NCI-H2196 (cell line): Measurements from ENCODE around the gene TNFRSF19.
"Not testable (repeated sequence)": the region's sequence is repeated elsewhere in the genome, so short reads cannot be mapped to it uniquely, and the experiment has no call there.

Source experiments
- DNase-seq: peaks from one replicate; lab custom pipeline; 2025; ENCODE audit not compliant: unreplicated experiment; lab: John Stamatoyannopoulos, UW

TNFRSF19 gene, protein sequence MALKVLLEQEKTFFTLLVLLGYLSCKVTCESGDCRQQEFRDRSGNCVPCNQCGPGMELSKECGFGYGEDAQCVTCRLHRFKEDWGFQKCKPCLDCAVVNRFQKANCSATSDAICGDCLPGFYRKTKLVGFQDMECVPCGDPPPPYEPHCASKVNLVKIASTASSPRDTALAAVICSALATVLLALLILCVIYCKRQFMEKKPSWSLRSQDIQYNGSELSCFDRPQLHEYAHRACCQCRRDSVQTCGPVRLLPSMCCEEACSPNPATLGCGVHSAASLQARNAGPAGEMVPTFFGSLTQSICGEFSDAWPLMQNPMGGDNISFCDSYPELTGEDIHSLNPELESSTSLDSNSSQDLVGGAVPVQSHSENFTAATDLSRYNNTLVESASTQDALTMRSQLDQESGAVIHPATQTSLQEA

DNA sequence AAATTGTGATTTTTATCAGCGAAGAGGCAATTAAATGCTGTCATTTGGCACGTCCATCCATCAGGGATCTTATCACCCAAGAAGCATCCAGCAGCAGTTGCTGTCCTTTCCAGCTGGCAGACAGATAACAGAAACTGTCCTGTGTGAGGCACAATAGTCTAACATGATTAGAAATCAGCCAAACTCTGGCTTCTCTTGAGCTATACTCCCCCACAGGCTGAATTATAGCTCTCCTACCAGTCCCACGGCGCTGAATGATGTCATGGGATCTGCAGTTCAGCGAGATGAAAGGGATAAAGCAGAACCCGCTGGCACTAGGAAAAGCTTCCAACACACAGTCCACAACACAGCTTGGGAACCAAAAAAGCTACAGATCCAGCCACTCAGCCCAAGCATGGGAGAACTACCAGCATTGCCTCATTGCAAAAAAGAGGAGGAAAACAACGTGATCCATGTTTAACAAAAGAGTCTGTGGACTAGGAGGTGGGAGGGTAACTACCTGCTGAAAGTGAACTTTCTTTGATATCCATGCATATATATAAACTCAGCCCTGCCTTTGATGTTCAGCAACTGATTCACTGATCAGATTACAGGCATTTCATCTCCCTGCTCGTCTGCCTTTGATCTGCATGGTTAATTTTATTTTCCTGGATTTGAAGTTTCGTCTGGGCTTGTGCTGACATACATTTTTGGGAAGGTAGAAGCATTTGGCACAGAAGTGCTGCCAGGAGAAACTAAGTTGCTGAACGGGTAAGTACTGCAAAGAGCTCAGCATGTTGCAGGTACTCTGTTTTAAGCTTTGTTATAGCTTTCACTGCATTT, at the start of gene TNFRSF19:
TNFRSF19 (plus strand) TSS at position 314 of the 822 bp plus-strand sequence. CDS start 19,772 bp downstream, outside the sequence.
- peak; percentile 10 for DNase-seq

DNA sequence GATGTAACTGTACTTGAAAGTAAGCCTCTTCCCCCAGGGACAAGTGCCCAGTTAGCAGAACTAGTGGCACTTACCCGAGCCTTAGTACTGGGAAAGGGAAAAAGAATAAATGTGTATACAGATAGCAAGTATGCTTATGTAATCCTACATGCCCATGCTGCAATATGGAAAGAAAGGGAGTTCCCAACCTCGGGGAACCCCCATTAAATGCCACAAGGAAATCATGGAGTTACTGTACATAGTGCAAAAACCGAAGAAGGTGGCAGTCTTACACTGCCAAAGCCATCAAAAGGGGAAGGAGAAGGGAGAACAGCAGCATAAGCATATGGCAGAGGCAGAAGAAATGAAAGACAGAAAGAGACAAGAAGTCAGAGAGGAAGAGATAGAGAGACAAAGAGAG, 40.3 kb upstream of the TNFRSF19 start:
- DNase-seq, result not testable (repeated sequence)

DNA sequence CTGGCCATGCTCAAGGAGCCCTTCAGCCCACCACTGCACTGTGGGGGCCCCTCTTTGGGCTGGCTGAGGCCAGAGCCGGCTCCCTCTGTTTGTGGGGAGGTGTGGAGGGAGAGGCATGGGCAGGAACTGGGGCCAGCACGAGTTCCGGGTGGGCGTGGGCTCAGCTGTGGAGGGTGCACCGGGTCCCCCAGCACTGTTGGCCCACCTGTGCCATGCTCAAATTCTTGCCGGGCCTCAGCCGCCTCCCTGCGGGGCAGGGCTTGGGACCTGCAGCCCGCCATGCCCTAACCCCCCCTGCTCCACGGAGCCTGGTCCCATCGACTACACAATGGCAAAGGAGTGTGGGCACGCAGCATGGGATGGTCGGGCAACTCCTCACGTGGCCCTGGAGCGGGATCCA, 38.8 kb upstream of the TNFRSF19 start:
- DNase-seq, result no peak

DNA sequence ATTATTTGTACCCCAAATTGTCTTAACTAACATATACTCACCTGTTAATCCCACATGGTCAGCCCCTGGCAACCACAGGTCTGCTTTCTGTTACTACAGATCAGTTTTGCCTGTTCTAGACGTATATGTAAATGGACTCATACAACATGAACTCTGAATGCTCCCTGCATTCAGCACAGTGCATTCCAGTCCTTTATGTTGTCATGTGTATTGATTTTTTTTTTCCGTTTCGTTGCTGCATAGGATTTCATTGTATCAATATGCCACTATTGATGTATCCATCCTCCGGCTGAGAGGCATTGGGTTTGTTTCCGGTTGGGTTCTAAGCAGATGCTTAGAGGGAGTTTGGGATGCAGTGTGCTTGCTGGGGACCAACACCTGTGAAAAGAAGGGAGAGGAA, 36.1 kb upstream of the TNFRSF19 start:
- DNase-seq, result no peak

DNA sequence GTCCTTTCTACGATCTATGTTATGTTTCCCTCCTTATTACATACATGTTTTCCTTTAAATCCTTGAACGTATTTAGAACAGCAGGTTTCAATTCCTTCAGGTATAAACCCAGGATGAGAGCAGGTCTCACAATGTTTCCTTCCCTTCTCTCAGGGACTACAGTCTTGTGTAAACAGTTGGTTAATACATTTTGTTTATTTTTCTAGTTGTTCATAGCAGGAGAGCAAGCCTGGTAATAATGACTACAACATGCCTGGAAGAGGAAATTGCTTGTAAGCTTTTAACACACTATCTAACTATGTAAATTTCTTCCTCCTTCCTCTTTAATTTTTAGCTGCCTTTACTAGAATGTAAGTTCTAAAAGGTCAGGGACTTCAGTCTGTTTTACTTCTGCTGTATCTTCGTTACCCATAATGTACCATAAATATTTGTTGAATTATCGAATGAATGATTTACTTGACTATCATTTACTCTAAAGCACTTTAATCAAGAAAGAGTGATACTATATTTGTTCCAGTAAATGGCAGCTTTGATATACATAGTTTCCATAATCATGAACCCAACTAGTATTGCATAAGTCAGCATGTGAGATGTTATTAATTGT, 28.9 kb upstream of the TNFRSF19 start:
- no peak for DNase-seq

DNA sequence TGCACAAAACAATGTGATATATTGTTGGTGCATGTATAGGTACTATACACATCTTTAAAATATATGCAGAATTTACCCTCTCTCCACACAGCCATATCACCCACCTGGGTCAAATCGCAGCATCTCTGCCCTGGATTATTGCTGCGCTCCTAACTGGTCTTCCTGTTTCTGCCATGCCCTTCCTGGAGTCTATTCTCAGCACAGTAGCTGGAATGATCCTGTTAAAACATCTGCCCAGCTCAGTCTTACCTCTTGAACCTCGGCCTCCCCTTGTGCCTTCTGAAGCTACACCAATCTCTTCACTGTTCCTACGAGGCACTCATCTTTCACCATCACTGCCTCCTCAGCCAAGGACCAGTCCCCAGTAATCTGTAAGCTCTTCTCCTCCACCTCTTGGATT, 25.5 kb upstream of the TNFRSF19 start:
- no peak for DNase-seq

DNA sequence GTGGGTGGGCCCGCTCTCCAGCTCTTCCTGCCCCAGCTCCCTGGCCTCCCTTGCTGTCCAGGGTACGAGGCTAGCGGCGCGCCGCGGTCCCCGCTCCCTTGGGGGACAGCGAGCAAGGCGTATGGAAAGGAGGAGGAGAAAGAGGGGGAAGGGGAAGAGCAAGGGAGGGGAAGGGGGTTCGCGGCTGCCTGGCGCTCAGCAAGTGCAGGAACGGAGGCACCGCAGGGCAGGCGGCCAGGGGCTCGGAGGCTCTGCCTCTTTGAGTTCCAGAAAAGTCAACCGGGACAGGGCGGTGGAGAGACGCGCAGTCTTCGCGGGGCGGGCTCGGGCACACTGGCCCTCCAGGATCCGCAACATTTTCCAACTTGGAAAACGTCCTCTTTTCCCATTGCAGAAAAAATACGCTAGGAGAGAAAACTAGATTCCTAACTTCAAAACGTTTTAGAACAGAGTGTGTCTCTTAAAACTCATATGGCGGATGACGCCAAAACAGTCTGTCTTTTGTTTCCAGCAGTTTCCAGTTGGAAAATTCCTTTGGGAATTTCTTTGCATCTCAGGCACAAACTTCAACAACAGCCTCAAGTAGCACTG, 23.1 kb upstream of the TNFRSF19 start:
- DNase-seq, result no peak

DNA sequence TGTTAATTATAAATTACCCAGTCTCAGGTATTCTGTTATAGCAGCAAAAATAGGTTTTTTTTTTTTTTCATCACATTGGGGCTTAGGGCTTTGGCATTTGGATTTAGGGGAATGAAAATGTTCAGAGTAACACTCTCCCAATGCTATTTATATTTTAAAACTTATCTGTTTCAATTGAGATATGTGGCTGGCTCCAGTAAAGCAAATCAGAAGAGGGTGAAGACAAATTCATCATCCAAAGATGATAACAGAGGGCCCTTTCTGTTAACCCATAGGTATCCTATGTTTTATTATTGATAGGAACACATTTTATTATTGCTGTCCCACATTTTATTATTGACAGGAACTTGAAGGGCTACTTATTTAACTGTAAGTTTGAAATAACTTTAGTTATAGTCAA, 20.5 kb upstream of the TNFRSF19 start:
- DNase-seq, result no peak

DNA sequence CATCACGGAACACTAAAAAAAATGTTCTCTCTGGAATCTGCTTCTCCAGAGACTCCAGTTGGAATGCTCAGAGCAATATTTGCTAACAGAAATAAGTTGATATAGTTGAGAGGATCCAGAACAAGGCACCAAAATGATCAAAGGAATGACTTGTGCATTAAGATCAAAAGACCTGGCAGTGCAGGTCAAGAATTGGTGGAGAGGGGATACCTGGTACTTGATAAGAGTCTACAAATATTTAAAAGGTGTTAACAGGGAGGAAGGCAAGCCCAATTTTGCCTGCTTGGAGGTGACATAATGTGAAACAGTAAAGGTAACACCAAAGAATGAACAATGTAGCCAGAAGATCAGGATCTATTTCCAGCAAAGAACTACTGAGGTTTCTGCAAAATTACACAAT, 20.0 kb upstream of the TNFRSF19 start:
- no peak for DNase-seq

DNA sequence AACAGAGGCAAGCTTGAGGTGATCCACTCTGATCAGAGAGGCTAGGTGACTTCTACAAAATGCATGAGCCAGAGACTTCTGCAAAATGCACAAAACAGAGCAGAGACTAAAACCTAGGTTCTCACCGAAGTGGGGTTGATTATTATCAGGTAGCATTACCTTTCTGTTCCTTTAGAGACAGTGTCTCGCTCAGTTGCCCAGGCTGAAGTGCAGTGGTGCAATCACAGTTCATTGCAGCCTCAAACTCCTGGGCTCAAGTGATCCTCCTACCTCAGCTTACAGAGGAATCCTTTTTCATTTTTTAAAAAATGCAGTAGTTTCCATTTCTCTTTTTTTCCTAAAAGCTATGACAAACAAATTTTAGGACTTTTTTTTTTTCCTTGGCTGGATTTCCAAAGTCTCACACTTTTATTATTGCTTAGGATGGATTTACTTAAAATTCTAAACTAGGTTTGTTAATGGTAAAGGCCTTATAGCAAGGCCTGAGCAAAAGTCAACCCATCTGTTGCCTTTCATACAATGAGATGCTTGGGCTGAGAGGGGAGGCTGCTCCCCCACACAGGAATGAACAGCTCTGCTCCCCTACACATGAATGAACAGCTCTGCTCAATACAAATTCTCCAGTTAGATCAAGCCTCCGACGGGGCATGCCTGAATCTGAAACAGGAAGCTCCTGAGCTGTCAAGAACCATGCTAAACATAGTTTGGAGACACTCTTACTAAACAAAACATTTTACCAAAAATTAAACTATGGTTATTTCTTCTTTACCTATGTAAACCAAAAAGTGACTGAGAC, 18.8 kb upstream of the TNFRSF19 start:
- DNase-seq, result no peak

DNA sequence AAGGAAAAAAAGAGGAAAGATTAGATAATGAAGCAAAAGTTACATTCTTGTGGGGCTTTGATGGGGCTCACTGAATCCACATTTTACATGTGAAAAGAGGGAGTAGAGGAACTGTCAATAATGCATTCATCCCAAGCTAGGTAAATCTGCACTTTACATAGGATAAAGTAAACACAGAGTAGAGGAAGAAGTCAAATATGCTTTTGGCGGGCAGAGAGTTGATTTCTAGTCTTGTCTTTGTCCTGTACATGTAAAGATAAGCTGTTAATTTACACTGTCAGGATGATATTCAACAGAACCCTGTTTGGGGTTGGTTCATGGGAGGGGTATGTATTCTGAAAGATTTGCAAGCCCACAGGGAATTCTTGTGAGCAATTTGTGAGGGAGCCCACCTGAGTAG, 18.0 kb upstream of the TNFRSF19 start:
- no peak for DNase-seq

DNA sequence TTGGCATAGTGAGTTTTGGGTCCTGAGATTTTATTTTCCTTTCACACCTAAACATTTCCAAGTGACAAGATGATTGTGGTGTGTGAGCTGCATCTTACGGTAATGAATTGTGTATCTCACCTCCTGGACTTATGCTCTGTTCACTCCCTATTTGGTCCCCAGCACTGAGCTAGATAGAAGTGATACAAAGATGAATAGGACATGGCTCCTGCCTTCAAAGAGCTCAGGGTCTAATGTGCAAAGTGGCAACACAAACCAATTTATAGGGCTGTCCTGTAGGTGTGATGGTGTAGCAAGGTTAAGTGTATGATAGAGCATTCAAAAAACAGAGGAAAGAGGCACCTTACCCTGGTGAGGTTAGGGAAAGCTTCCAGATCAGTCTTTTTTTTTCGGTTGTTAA, 17.6 kb upstream of the TNFRSF19 start:
- no peak for DNase-seq

DNA sequence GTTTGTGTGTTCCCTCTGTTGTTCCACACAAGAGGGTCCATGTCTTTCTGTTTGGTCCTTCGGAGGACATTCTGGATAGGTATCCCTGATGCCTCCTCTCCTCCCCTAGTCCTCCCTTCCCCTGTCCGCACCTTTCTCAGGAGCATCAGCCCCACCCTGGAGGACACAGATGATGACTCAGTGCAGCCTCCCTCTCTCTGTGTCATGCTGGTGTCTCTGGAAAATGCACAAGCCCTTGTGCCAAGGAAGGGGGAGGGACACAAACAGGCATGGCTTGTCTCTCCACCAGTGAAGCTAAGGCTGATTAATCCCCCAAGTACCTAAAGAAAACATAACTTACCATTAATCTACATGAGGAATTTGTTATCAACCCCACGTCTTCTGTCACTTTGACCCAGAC, 16.2 kb upstream of the TNFRSF19 start:
- DNase-seq, result no peak

DNA sequence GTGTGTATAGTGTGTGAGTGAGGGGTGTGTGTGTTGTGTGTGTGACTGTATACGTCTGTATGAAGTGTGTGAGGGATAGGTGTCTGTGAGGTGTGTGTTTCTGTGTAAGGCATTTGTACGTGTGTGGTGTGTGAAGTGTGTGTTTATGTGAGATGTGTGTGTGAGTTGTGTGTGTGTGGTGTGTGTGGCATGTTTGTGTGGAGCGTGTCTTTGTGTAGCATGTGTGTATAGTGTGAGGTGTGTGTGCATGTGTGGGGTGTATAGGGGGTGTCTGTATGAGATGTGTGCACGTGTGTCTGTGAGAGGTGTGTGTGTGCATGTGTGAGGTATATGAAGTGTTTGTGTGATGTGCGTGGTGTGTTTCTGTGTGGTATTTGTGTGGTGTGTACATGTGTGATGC, 13.2 kb upstream of the TNFRSF19 start:
- DNase-seq, result no peak

DNA sequence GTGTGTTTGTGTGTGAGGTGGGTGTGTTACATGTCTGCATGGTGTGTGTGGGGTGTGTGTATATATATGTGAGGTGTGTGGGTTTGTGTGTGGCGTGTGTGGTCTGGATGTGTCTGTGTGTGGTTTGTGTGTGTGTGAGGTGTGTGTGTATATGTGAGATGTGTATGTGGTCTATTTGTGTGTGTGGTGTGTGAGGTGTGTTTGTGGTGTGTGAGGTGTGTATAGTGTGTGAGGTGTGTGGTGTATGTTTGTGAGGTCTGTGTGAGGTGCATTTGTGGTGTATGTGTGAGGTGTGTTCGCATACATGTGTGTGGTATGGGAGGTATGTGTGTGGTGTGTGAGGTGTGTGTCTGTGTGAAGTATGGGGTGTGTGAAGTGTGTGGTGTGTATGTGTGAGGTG, 12.5 kb upstream of the TNFRSF19 start:
- no peak for DNase-seq

DNA sequence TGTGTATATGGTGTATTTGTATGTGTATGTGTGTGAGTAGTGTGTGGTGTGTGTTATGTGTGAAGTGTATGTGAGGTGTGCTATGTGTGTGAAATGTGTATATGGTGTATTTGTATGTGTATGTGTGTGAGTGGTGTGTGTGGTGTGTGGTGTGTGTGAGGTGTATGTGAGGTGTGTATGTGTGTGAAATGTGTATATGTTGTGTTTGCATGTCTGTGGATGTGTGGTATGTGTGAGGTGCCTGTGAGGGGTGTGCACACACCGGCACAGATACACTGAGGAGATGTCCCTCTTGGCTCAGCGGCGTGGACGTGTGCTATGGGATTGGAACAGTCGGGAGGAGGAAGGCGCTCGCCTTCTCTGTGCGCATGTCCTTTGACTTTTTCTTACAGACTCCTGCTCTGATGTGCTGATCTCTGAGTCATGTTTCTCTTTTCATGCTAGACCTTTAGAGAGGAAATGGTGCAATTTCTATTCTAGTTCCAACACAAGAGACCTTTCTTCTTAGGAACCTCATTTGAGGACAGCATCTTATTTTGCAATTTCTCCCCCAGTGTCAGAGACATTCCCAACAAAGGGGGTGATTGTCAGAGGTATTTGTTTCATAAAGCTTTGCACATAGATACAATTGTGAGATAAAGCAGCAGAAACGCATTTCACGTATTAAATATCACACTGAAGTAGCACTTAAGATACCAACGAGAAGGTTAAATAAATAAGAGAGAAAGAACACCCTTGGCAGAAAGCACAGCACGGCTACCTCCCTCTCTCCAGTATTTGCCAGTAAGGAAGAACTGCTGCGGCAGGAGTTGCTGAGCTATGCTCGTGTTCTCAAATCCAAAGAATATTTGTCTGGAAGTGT, 11.3 kb upstream of the TNFRSF19 start:
- DNase-seq, result peak; percentile 78

DNA sequence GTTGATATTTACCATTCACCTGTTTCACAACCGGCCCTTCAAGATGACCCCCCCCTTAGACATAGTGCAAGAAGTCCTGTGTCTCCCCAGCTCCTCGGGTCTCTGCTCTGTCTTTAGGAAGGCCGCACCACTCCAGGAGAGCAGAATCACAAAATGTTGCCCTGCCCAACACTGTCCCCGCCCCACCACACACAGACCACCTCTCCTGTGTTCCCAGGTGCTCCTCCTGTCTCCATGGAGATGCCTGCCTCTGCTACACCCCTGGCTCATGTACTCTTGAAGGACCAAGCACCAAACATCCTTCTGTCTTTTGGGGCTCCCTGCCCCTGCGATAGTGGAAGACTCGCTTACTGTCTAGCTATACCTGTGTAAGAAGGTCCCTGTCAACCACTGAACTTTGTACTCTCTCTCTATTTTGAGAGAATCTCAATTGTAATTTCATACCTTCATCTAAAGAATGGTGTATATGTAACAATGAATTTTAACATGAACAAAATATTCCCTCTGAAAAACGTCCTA, 9.6 kb upstream of the TNFRSF19 start:
- no peak for DNase-seq

DNA sequence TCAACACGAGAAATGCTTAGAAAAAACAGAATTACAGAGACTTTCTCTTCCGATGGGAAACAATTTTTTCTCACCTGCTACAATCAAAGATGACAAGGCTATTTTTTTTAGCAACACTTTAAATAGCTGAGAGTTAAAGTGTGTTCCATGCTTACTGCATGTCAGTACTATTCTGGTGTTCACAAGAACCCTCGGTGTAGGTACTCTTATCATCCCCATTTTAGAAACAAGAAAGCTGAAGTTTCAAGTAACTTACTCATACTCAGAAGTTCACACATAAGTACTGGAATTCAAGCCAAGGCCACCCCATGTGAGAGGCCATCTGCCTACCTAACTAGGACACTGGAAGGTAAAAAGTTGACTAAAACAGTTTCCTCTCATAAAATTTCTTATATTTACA, 9.0 kb upstream of the TNFRSF19 start:
- DNase-seq, result no peak

DNA sequence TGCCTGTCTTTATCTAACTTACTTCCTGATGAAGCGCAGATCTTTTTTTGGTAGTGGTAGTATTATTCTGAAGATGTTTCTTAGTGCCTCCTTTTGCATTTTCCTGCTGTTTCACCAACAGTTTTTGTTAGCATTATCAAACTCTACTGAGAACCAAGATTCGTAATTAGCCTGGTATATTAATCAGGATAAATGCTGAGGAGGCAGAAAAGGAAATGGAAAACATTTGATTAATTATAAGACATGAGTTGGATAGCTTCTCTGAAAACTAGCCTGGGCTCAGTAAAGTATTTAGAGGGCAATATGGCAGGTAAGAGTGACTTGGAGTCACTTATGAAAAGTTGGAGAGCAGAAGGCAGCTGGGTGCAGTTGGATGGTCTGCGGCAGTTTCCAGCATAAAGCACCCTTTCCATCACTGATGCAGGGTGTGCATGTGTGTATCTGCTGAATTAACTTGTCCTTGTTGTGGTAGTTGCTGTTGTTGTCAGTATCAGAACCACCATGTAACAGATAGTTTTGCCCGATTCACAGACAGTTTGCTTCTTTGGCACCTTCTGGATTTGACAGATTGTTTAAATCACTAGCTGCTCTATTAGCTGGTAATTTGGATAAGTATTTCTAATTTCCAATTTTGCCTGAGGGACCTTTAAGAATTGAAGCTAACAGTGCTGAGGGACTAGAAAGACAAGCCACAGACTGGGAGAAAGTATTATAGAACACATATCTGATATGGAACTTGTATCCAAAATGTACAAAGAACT, 6.9 kb upstream of the TNFRSF19 start:
- DNase-seq, result no peak
